Mucosa of descending colon (tissue), 3 donors: ENCODE data around the gene RAD51AP2. TPM values are rescaled to one million over a fixed set of nuclear protein-coding genes. Genes with fewer than 3 reads are reported as not detected.
A peak's percentile ranks its signal among the peaks of the same experiment; 100 is the strongest.

Source experiments
- ATAC-seq: fragments of 200-7000 bp; cut with Tn5 transposase; one replicate; pipeline ENCODE4 v1.9.1; 2020; ENCODE audit warnings: mild to moderate bottlenecking, moderate library complexity
- DNase-seq, 3 donors: peaks; one replicate each; pipeline ENCODE4 v3.0.0-alpha.2; 2020
- H3K36me3 ChIP-seq: fragments of 200-600 bp; one replicate; pipeline ENCODE4 v1.8.0; 2021; ENCODE audit warnings: low read depth, mild to moderate bottlenecking
- H3K4me1 ChIP-seq: fragments of 200-600 bp; one replicate; pipeline ENCODE4 v1.8.0; 2021; ENCODE audit warnings: low read depth, mild to moderate bottlenecking
- H3K4me3 ChIP-seq: fragments of 200-600 bp; one replicate; pipeline ENCODE4 v1.8.0; 2021; ENCODE audit warnings: mild to moderate bottlenecking
- H3K9me3 ChIP-seq: fragments of 200-600 bp; one replicate; pipeline ENCODE4 v1.8.0; 2021; ENCODE audit warnings: mild to moderate bottlenecking
- intact Hi-C, 2 donors: fragments of 100-400 bp; cut with DNase I in 1 of 2; cut with micrococcal nuclease in 1 of 2; formaldehyde crosslinking; loops; one replicate each; pipeline versions ENCODE4 v1.11.0 to v1.11.1; 2022; cut with DNase I, micrococcal nuclease
- total RNA-seq, 3 donors: library from RNA; stranded (reverse); fragmentation: NEBNext Ultra II Directional in 2 of 3; extraction: Animal tissue kit (Norgen Biotek cat#: 25700) in 2 of 3; gene quantifications; one replicate each; pipeline versions ENCODE4 v1.2.1 to v1.2.4, GENCODE V29; 2021 to 2023
- TF ChIP-seq, protein P1 (sequence below): fragments of 200-600 bp; IDR thresholded peaks from one replicate; pipeline ENCODE4 v1.8.0; 2022; ENCODE audit warnings: antibody characterized with exemption, mild to moderate bottlenecking
- donor health status: DM: no; HTN: no; CAD: no; lungs with moderate emphysema.
- donor health status: DM: no; HTN: no; CAD: no.
- donor health status: DM: no; HTN: yes; CAD: no.

The RAD51AP2 gene
- total RNA-seq, 3 donors from 2014 or later = 0.09 TPM; not detected in 2

DNA sequence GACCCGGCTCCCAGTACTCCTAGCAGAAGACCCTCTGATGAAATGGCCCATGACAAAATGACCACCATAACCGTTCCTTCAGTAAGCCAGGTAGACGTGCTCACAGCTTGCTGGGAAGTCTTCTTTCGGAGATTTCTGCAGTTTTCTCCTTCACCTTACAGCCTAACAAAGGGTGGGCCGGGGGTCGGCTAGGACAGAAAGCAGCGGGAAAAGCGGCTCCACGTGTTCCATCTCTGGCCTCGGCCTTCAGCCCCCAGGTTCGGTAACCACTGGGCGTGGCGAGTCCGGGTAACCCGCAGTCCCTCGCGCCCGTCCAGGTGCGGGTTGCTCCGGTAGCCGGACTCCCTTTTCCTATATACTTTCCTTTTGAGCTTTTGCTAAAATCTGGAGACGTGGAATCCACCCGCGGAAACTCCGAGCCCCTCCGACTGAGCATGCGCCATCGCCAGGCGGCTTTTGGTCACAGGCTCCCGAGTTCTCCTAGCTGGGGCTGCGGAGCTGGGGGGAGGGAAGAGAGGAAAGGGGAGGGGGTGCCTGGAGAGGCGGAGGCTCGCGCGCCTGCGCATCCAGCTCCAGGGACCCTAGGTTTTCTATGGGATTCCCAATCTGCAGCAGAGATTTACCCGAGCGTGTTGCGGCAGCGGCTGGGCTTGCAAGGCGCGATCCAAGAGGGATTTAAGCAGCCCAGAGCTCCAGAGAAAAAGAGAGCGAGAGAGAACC is 22.0 kb upstream of the RAD51AP2 start, which contains the start of gene VSNL1:
TSS of gene VSNL1 (plus strand) at position 604 of the 720 bp plus-strand sequence. CDS start 51,379 bp downstream, outside the sequence.
- H3K4me3 ChIP-seq = peak within 1 kb of the TSS; percentile 16
- no peaks in the 10 kb centered on the region for H3K9me3 ChIP-seq
- ATAC-seq (peak; percentile 69), DNase-seq (peak; percentile 85 to 92 (median 89))
- intact Hi-C loops = no loop called here
- no peaks in the 10 kb centered on the region for H3K36me3 ChIP-seq
- peaks cover 3% of the 10 kb centered on the region for H3K4me1 ChIP-seq
- TF ChIP-seq, protein P1, sequence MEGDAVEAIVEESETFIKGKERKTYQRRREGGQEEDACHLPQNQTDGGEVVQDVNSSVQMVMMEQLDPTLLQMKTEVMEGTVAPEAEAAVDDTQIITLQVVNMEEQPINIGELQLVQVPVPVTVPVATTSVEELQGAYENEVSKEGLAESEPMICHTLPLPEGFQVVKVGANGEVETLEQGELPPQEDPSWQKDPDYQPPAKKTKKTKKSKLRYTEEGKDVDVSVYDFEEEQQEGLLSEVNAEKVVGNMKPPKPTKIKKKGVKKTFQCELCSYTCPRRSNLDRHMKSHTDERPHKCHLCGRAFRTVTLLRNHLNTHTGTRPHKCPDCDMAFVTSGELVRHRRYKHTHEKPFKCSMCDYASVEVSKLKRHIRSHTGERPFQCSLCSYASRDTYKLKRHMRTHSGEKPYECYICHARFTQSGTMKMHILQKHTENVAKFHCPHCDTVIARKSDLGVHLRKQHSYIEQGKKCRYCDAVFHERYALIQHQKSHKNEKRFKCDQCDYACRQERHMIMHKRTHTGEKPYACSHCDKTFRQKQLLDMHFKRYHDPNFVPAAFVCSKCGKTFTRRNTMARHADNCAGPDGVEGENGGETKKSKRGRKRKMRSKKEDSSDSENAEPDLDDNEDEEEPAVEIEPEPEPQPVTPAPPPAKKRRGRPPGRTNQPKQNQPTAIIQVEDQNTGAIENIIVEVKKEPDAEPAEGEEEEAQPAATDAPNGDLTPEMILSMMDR = no peak

DNA sequence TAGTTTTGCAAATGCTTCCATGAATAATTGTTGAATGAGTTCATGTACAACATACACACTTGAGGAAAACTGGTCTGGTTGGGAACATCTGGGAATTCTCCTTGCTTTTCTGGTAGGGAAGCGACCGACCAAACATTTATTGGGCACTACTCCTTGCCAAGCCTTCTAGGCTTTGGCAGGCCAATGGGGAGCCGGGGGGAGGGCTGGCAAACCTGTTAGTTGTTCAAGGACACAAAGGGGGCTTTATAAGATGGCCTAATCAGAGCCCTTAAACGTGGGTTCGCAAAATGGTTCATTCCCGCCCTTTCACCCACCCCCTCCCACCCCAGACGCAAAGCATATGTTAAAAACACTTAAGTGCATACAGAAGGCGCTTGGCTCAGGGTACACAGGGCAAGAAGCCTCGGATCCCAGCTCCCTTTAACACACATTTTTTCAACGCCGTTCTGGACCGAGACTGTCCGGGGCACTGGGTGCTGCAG is 21.4 kb upstream of the RAD51AP2 start:
- DNase-seq (peak; percentile 71 to 74 (median 72)), ATAC-seq (peak; percentile 60)
- no peaks in the 10 kb centered on the region for H3K36me3 ChIP-seq
- intact Hi-C loops = no loop called here
- TF ChIP-seq, protein P1 = no peak
- peaks cover 3% of the 10 kb centered on the region for H3K4me1 ChIP-seq
- no peaks in the 10 kb centered on the region for H3K9me3 ChIP-seq
- peak overlapping the region; percentile 25 for H3K4me3 ChIP-seq

DNA sequence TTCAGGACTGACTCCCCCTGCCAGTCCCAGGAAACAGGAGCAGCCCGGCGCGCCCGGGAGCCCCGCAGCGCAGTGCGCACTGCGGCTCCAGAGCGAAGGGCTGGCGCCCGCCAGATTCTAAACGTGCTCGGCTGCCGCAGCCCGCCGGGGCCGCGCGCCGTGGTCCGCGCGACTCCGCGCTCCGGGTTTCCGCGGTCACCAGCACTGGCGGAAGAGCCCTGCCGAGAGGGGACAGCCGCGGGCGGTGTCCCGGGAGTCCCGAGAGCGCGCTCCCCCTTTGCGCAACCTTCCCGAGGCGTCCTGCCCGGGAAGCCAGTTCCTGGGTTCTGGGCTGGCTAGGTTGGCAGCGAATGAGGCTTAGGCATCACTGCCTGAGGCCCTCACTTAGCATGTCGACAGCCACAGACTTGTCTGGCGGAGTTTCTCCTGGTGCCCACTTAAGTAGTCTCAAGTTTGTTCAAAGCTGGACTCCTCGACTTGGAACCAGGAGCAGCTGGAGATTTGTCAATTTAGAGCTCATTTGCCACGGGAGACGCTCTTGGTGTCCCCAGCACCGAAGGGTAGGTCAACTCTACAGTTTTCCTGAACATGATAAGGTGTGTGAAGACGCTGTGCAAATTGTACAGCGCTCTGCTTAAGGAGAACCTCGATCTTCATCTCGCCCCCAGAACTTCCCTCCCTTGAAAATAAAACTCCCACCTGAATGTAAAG is 20.8 kb upstream of the RAD51AP2 start:
- H3K9me3 ChIP-seq = no peaks in the 10 kb centered on the region
- peaks cover 3% of the 10 kb centered on the region for H3K4me1 ChIP-seq
- peak overlapping the region; percentile 25 for H3K4me3 ChIP-seq
- peak; percentile 76 to 89 (median 86) for DNase-seq
- ATAC-seq = peak; percentile 84
- intact Hi-C loops = no loop called here
- TF ChIP-seq, protein P1 = no peak
- H3K36me3 ChIP-seq = no peaks in the 10 kb centered on the region

DNA sequence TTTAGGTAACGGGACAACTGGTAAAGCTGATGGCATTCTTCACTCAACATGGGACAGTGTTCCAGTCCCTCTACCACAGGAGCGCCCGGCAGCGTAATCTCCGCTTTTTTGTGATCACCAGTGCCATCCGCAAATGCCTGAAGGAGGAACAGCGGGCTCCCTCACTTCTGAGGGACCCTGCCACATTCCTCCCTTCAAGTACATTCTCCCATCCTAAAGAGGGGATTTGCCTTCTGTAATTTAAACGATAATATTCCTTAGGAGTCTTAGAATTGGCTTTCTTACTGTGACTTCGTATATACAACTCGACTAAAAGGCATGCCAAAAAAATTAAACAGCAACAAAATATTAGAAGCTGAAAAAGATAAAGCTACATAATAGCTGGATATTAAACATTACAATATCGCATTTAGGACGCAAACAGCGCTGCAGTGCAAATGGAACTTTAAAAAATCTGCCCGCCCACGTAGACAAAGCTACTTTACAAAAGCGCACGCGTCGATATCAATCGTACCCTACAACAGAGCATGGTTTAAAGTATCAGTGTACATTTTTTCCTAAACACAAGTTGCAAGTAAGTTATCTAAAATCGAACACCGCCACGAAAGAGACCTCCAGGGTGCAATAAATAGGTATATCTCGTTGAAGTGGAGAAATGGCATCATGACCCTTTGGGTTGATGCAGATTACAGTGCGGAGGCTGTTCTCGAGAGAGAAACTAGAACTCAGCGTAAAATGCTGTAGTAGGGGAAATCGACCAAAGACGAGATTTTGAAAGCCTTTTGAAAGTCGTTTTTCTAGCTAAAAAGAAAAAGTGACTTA is 20.0 kb upstream of the RAD51AP2 start:
- H3K4me1 ChIP-seq = no peaks in the 10 kb centered on the region
- DNase-seq (peak; percentile 38 to 65 (median 55)), ATAC-seq (peak; percentile 11)
- peak overlapping the region; percentile 25 for H3K4me3 ChIP-seq
- H3K9me3 ChIP-seq = no peaks in the 10 kb centered on the region
- TF ChIP-seq, protein P1 = no peak
- intact Hi-C loops = no loop called here
- no peaks in the 10 kb centered on the region for H3K36me3 ChIP-seq

DNA sequence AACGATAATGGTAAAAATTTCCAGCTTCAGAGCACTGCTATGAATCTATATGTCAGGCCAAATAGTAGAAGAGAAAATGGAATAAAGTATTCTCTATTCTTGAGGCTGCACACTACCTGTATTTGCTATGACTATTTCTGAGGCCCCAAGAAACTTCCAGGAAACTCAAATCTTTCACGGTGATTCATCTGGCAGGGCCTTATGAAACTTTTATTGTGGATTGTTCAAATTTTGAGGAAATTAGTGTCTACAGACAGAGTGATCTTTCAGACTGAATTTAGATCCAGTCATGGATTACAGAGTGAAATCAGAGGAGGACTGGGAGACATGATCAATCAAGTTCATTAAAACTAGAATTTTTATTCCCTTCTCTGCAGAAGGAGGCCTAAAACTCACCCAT is 18.2 kb upstream of the RAD51AP2 start:
- intact Hi-C loops = no loop called here
- no peak for ATAC-seq
- no peak for DNase-seq
- no peaks in the 10 kb centered on the region for H3K36me3 ChIP-seq
- TF ChIP-seq, protein P1 = no peak
- no peaks in the 10 kb centered on the region for H3K9me3 ChIP-seq
- H3K4me1 ChIP-seq = no peaks in the 10 kb centered on the region
- H3K4me3 ChIP-seq = no peak overlapping the region
